ENCODE measurements around the gene ACLY.

DNA sequence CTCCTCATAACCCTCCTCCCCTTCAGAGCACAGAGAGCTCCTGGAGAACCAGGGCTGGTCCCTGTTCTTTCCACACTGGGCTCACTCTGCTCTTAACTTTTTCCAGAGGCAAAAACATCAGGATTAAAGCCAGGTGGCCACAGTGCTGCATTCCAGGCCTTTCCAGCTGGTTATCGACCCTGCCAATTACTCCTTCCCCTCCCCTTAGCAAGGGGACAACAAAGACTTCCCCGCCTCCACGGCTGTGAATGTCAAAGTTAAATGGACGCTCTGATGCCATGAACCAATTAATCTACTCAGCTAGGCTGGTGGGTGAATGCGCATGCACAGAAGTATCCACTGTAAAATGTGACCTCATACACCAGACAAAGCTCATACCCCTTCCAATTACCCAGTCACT, 23.1 kb downstream of the ACLY start:
- TF ChIP-seq, protein P1, sequence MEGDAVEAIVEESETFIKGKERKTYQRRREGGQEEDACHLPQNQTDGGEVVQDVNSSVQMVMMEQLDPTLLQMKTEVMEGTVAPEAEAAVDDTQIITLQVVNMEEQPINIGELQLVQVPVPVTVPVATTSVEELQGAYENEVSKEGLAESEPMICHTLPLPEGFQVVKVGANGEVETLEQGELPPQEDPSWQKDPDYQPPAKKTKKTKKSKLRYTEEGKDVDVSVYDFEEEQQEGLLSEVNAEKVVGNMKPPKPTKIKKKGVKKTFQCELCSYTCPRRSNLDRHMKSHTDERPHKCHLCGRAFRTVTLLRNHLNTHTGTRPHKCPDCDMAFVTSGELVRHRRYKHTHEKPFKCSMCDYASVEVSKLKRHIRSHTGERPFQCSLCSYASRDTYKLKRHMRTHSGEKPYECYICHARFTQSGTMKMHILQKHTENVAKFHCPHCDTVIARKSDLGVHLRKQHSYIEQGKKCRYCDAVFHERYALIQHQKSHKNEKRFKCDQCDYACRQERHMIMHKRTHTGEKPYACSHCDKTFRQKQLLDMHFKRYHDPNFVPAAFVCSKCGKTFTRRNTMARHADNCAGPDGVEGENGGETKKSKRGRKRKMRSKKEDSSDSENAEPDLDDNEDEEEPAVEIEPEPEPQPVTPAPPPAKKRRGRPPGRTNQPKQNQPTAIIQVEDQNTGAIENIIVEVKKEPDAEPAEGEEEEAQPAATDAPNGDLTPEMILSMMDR (IDR thresholded peaks at IDR 0.05; ENCODE audit: low read length), result no peak
- no peak for TF ChIP-seq EZH2 (IDR thresholded peaks at IDR 0.05; ENCODE audit: borderline replicate concordance, low read length)

All from OCI-LY1 (cell line).